GM08714 (cell line): ENCODE data around the gene FTH1.
"Not testable (repeated sequence)": the region's sequence is repeated elsewhere in the genome, so short reads cannot be mapped to it uniquely, and the experiment has no call there.

Experiments used
- H3K4me3 ChIP-seq: fragments of 200-500 bp; sonication (Bioruptor generic); 2 replicates; pipeline ENCODE4 v1.5.1; 2014; ENCODE audit warnings: mild to moderate bottlenecking, low read length, inconsistent platforms
- ZNF274 ChIP-seq: IDR thresholded peaks from 2 replicates; pipeline ENCODE4 v1.6.1; 2012; ENCODE audit warnings: mild to moderate bottlenecking, low read depth, low read length

Gene FTH1

GRCh38 chr11:61967116-61967923 lies at the start of gene FTH1:
FTH1 (minus strand) TSS chr11:61967634; CDS start chr11:61967425, 209 bp downstream.
- peak within 1 kb of the TSS; percentile 86 for H3K4me3 ChIP-seq
- no peak for TF ChIP-seq ZNF274

GRCh38 chr11:62015615-62016014 lies 48.2 kb upstream of the FTH1 start:
- no peak for TF ChIP-seq ZNF274

DNA sequence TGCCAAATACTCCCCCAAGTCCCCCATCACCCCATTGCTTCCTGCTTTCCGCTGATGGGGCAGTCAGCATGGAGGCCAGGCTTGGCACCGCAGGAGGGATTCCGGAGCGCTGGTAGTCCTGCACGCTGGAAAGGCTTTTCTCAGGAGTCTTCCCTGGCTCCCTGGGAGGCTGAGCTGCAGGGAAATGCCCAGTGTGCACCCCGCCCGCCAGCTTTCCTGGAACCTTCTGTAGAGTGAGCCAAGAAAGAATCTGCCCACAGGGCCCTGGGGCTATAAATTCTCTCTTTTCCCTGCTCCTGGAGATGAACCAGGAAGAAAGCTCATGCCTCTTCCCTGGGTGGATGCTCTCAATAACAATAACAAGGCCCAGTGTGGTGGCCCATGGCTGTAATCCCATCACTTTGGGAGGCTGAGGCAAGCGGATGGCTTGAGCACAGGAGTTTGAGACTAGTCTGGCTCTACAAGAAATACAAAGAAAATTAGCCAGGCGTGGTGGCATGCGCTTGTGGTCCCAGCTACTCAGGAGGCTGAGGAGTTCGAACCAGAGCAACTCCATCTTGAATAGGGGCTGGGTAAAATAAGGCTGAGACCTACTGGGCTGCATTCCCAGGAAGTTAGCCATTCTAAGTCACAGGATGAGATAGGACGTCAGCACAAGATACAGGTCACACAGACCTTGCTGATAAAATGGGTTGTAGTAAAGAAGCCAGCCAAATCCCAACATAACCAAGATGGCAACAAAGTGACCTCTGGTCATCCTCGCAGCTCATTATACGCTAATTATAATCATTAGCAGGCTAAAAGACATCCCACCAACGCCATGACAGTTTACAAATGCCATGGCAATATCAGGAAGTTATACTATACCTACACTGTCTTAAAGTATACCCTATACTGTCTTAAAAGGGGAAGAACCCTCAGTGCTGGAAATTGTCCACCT lies 46.4 kb upstream of the FTH1 start:
- H3K4me3 ChIP-seq: no peak overlapping the region
- TF ChIP-seq ZNF274: no peak

More at GRCh38 chr11:62015615-62016014, 48.2 kb upstream of the FTH1 start:
- no peak overlapping the region for H3K4me3 ChIP-seq

GRCh38 chr11:62012832-62013461 lies 45.5 kb upstream of the FTH1 start:
- TF ChIP-seq ZNF274: no peak
- H3K4me3 ChIP-seq: no peak overlapping the region

GRCh38 chr11:62012451-62012831 lies 45.0 kb upstream of the FTH1 start:
- TF ChIP-seq ZNF274: no peak
- no peak overlapping the region for H3K4me3 ChIP-seq

DNA sequence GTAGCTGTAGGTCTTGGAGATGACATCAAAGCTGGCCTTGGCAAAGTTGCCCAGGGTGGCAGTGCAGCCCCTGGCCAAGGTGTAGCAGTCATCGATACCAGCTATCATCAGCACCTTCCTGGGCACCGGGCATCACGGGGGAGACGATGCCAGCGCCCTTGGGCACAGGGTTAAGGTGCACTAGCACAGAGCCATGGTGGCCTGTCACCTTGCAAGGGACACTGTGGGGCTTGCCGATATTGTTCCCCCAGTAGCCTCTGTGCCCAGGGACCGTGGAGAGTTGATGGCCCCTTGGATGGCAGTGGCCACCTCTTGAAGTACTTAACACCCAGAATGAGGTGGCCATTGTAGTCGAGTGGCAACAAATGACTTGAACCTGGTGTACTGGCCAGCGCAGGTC lies 44.4 kb upstream of the FTH1 start:
- TF ChIP-seq ZNF274: no peak
- no peak overlapping the region for H3K4me3 ChIP-seq

GRCh38 chr11:62010935-62011528 lies 43.6 kb upstream of the FTH1 start:
- no peak overlapping the region for H3K4me3 ChIP-seq
- TF ChIP-seq ZNF274: no peak

DNA sequence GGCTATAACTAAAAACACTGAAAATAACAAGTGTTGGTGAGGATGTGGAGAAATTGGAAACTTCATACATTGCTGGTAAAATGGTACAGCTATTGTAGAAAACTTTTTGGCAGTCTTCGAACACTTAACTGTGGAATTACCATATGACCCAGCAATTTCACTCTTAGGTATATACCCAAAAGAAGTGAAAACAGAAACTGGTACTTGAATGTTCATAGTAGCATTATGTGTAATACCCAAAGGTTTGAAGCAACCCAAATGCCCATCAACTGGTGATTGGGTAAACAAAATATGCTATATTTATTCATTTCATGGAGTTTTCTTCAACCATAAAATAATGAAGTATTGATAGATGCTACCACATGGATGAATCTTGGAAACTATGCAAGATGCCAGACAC lies 40.8 kb upstream of the FTH1 start:
- TF ChIP-seq ZNF274: no peak
- H3K4me3 ChIP-seq: no peak overlapping the region

DNA sequence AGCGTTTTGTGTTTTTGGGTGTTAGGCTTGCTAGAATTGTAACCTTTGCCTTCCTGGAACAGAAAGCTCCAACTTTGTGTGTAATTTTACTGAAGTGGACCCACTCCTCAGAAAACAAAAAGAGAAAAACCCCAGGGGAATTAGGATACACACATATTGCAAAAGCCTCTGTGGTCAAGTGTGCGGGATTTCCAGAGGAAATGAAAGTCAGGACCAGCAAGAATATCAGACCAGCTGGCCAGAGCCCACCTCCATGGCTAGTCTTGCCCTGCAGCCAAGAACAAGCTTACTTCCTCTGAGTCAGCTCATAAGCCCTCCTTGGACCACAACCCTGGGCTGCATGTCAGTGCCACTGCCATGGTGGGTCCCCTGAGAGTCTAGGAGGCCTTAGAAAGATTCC lies 37.0 kb upstream of the FTH1 start:
- H3K4me3 ChIP-seq: no peak overlapping the region
- TF ChIP-seq ZNF274: no peak

DNA sequence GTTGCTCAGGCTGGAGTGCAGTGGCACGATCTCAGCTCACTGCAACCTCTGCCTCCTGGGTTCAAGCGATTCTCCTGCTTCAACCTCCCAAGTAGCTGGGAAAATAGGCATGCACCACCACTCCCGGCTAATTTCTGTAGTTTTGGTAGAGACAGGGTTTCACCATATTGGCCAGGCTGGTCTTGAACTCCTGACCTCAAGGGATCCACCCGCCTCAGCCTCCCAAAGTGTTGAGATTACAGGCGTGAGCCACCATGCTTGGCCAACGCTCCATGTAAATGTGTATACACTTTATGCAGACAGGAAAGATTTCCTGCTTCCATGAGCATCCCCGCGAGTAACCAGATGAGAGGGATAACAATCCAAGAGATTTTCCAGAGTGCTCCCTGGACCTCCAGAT lies 34.8 kb upstream of the FTH1 start:
- not testable (repeated sequence) for H3K4me3 ChIP-seq

DNA sequence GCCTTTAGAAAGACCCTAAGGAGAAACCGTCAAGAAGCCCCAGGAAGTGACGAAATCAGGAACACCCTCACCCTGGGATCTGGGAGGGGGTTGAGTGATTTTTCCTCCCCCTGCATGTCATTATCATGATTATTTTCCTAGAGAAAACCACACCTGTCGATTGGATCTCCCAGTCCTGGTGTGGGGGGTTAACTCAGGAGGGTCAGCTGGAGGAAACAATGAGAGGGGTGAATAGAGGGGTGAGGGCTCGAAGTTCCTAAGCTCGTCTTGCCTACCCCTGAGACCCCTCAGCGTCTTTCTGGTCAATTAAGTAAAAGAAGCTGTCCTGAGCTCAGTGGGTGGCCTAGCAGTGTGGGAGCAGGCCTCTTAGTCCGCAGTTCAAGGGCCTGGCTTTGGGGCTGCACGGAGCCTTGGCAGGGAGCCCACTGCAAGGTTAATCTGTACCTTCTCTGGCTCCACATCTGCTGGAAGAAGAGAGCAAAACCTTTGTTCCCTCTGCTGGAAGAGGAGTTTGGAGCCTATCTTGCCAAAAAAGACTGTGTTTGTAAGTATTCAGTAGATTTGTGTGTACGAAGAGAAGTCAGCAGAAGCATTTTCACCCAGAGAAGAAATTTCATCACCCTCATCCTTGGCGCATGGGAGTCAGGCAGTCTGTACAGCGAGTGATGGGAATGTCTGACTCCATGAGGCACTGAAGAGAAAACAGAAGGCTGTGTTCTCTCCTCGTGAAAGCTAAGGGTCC lies 34.2 kb upstream of the FTH1 start:
- H3K4me3 ChIP-seq: no peak overlapping the region
- no peak for TF ChIP-seq ZNF274

DNA sequence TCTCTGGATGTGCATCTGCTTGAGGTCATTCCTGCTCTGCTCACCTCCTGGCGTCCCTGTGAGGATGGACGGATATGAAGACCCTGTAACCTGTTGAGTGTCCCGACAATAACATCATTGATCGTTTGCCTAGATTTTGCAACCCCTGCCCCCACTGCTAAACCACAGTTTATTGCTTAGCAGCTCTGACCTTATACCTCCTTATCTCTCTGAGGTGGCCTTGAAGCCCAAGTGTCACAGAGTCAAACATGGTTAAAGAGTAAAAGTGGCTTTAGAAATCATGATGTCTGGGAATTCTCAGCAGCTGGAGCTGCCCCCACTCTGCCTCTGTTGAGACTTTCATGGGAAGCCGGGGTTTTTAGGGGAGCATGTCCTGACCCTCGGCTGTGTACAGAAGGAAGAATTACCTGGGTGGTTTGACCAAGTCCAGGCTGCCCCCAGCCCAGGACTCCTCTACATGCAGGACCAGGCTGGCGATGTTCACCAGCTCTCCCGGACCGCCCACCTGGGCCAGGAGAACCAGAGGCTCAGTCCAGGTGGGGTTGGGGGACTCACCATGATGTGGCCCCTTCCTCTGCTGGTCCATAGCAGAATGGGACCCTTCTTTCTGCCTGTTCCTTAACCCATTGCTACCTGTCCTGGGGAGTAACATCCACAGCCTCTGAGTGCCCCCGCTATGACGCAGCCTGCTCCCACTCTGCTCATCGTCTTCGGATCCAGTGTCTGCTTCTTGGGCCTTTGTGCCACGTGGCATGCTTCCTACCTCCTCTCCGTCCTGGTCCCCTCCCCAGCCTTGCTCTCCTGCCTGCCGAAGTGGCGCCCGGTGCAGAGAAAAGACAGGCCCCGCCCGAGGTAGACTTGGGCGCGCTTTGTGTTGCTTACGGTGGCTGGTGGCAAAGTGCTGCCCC lies 33.4 kb upstream of the FTH1 start:
- H3K4me3 ChIP-seq: no peak overlapping the region
- no peak for TF ChIP-seq ZNF274
